Transverse colon (tissue), 4 donors: ENCODE data around the gene STK17A. TPM values are rescaled to one million over a fixed set of nuclear protein-coding genes. Genes with fewer than 3 reads are reported as not detected.

ENCODE experiments used
- DNase-seq: peaks from one replicate; pipeline ENCODE4 v3.0.0-alpha.2; 2019
- H3K27ac ChIP-seq, 4 donors: fragments of 200-600 bp; sonication (generic); 2 replicates each; pipeline ENCODE4 v1.5.1; 2016 to 2018; ENCODE audit warnings: inconsistent platforms in 4 of 4
- H3K27me3 ChIP-seq: fragments of 200-600 bp; sonication (generic); 2 replicates; pipeline ENCODE4 v1.5.1; 2017; ENCODE audit warnings: inconsistent platforms
- H3K36me3 ChIP-seq, 4 donors: fragments of 200-600 bp; sonication (generic); 2 replicates each; pipeline ENCODE4 v1.5.1; 2017 to 2019; ENCODE audit warnings: inconsistent platforms in 4 of 4
- H3K4me1 ChIP-seq, 4 donors: fragments of 200-600 bp; sonication (generic); 2 replicates each; pipeline ENCODE4 v1.5.1; 2017 to 2020; ENCODE audit warnings: inconsistent platforms in 4 of 4
- H3K4me3 ChIP-seq, 4 donors: fragments of 200-600 bp; sonication (generic); 1 replicate in 1 of 4; 2 replicates in 3 of 4; pipeline versions ENCODE4 v1.5.1 to v1.6.1; 2017 to 2019; ENCODE audit warnings: inconsistent platforms in 4 of 4
- H3K9me3 ChIP-seq, 2 donors: fragments of 200-600 bp; sonication (generic); 2 replicates each; pipeline ENCODE4 v1.5.1; 2017 to 2019; ENCODE audit warnings: inconsistent platforms in 2 of 2
- CTCF ChIP-seq, 5 experiments: fragments of 200-600 bp in 3 of 5; fragments of 450-650 bp in 2 of 5; sonication (generic) in 3 of 5; IDR thresholded peaks; 1 replicate in 2 of 5; 2 replicates in 3 of 5; pipeline ENCODE4 v1.5.1; 2016 to 2017; ENCODE audit warnings: antibody characterized with exemption in 5 of 5, inconsistent platforms in 3 of 5, mild to moderate bottlenecking in 2 of 5, moderate library complexity in 1 of 5
- EP300 ChIP-seq: sonication (generic); formaldehyde crosslinking; IDR thresholded peaks from one replicate; pipeline ENCODE4 v1.6.1; 2017; ENCODE audit warnings: antibody characterized with exemption, low read depth
- POLR2A ChIP-seq: fragments of 450-650 bp; IDR thresholded peaks from one replicate; pipeline ENCODE4 v1.6.1; 2016; ENCODE audit warnings: antibody characterized with exemption, mild to moderate bottlenecking, moderate library complexity
- POLR2AphosphoS5 ChIP-seq, 3 donors: sonication (generic); formaldehyde crosslinking; IDR thresholded peaks; one replicate each; pipeline ENCODE4 v1.6.1; 2016; ENCODE audit warnings: antibody characterized with exemption in 3 of 3
- WGBS, 2 donors: methylation state at CpG; one replicate each; pipeline ENCODE4 v1.1.5; 2018; ENCODE audit warnings: low coverage in 1 of 2; 5-methylcytosine and 5-hydroxymethylcytosine counted together
- in situ Hi-C, 4 donors: fragments of 200-750 bp; cut with MboI; loops; one replicate each; pipeline versions ENCODE4 v1.15.0 to v1.15.1; 2017; ENCODE audit warnings: low sequenced_read_pairs in 3 of 4, low pct_ligation_motif_present in 1 of 4, low pct_unique_long_range_greater_than_20kb in 1 of 4
- intact Hi-C: fragments of 100-400 bp; cut with DNase I; formaldehyde crosslinking; loops from one replicate; pipeline ENCODE4 v1.15.1; 2023; ENCODE audit warnings: low total_unique reads
- total RNA-seq, 4 donors: library from RNA; depleted of rRNA; stranded (reverse); fragments of >200 nt; gene quantifications; one replicate each; pipeline ENCODE4 v1.1.0, GENCODE V29; 2016

The STK17A gene
- total RNA-seq, result 10 to 100 TPM in 3 of 4 donors, 1 to 10 TPM in 1; 6.0 to 35.7 (median 26.4) TPM

DNA sequence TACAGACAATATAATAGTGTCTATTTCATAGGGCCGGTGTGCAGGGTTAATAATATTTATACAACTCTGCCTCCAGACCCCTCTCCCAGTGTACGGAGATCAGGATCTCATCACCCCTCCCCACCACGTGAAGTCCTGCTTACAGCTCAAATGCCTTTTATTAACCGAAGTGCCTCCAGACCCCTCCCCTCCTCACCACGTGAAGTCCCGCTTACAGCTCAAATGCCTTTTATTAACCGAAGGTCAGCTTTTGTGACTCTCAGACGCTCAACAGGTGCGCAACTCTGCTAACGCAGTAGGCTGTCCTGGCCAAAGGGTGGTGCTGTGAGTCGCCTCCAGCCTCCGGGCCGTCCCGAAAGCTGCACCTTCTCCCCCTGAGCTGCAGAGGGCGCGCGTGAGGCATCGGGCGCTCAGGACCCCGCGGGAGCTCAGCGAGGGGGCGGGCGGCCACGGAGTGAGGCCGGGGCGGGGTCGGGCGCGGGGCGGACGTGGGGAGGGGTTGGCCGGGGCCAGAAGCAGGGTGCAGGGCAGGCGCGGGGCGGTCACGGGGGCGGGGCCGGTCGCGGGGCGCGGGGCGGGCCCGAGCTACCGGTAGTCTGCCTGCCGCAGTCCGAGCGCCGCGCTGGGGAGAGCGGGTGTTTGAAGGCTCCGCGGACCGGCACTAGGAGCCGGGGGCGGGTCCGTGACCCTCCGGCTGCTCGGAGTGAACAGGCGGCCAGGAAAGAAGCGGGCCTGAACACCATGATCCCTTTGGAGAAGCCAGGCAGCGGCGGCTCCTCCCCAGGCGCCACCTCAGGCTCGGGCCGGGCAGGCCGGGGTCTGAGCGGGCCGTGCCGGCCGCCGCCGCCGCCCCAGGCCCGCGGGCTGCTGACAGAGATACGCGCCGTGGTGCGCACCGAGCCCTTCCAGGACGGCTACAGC lies at the start of gene STK17A:
TSS of gene STK17A (plus strand) at position 606 of the 921 bp plus-strand sequence. CDS start at position 742, 136 bp downstream.
- in situ Hi-C loops (loop anchor here (5.0 to 25.0 kb wide), 5 partner anchors 112 to 255 kb away; no protein-coding TSS in a partner anchor), intact Hi-C loops (loop anchor here (2.0 to 5.0 kb wide), 3 partner anchors 118 to 256 kb away; no protein-coding TSS in a partner anchor)
- Histone ChIP-seq H3K27ac (peak within 1 kb of the TSS; percentile 91 to 99 (median 94)), H3K9me3 (no peaks in the 10 kb centered on the region), H3K27me3 (peaks cover 10% of the 10 kb centered on the region), H3K4me1 (peaks cover 9 to 39% (median 29%) of the 10 kb centered on the region in 4 donors), H3K36me3 (no peaks in the 10 kb centered on the region), H3K4me3 (peak within 1 kb of the TSS; percentile 61 to 99 (median 74))
- DNase-seq, result peak; percentile 95
- WGBS, 2 donors, result 0 to 1% methylated on average over 4 to 21 of the region's 83 CpGs
- TF ChIP-seq POLR2AphosphoS5 (IDR thresholded peaks at IDR 0.05), result peak; percentile 90 to 96 (median 94)
- TF ChIP-seq CTCF (IDR thresholded peaks at IDR 0.05), result peak; percentile 99 to 100 (median 100)
- TF ChIP-seq EP300, result no peak
- TF ChIP-seq POLR2A, result peak; percentile 85

DNA sequence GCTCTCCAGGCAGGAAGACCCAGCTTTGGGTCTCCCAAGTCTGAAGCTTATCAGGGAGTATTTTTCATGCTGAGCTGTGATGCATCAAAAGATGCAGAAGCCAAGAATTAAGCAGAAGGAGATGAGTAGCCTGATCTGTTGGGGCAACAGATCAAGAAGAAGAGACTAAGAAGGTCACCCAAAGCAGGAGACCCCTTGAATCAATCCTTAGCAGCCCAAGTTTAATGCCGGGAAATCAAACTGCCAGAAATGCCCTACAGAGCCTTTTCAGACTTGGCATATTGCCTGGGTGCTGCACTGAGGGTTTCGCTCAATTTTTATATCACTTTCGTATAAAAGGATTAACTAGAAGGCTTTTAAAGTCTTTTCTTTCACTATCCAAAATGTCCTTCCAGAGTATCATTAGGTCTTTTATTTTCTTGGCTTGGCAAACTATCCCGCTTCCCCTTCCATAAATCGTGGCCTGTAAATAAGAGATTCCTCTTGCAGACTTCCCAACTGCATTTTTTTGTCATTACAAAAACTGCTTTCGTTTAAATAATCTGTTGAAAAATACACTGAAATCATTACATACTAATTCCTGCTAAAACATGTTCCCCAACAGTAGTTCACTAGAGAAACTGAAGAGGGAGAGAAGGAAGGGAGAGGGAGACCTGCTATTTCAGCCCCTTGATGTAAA lies 49.0 kb upstream of the STK17A start:
- no peaks in the 10 kb centered on the region for H3K9me3 ChIP-seq
- intact Hi-C loops, result no loop called here
- no peak for DNase-seq
- TF ChIP-seq POLR2A (no peak), EP300 (no peak)
- no peaks in the 10 kb centered on the region for H3K27me3 ChIP-seq
- H3K4me1 ChIP-seq, result no peaks in the 10 kb centered on the region
- 47 to 63% methylated on average over 4 to 6 of the region's 6 CpGs for WGBS, 2 donors
- peak overlapping the region in 2 of 4 donors; percentile 17 to 25 for H3K27ac ChIP-seq
- no peak overlapping the region for H3K4me3 ChIP-seq
- in situ Hi-C loops, result no loop called here
- no peaks in the 10 kb centered on the region for H3K36me3 ChIP-seq

DNA sequence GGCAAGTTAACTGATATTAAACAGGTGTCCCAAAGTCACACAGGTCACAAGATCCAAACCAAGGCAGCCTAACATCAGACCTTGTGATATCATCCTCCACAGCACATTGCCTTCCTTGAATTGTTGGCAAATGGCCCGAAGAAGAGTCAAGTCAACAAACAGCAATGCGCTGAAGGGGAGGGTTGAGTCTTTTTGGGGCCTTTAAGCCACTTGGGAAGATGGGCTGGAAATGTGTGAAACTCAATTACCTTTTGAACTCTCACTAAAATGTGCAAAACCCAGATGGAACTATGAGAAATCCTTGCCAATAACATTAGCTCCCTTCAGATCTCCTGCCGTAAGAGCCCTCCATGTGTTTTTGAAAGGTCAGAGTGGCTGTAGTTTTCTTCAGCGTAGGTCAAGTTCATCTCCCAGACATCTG lies 47.9 kb upstream of the STK17A start:
- WGBS, 2 donors, result 84% methylated on average over 4 of the region's 4 CpGs; no CpG with 5 or more reads in 1 of the 2 donors
- intact Hi-C loops (no loop called here), in situ Hi-C loops (no loop called here)
- no peaks in the 10 kb centered on the region for H3K4me1 ChIP-seq
- H3K36me3 ChIP-seq, result no peaks in the 10 kb centered on the region
- no peak overlapping the region for H3K27ac ChIP-seq
- DNase-seq, result no peak
- no peaks in the 10 kb centered on the region for H3K9me3 ChIP-seq
- TF ChIP-seq POLR2AphosphoS5 (IDR thresholded peaks at IDR 0.05) (no peak), CTCF (IDR thresholded peaks at IDR 0.05) (no peak), EP300 (no peak), POLR2A (no peak)
- H3K4me3 ChIP-seq, result no peak overlapping the region
- no peaks in the 10 kb centered on the region for H3K27me3 ChIP-seq

- WGBS, 2 donors, result 73 to 90% methylated on average over 4 to 6 of the region's 6 CpGs
- Histone ChIP-seq H3K27me3 (no peaks in the 10 kb centered on the region), H3K27ac (no peak overlapping the region), H3K4me1 (no peaks in the 10 kb centered on the region), H3K9me3 (no peaks in the 10 kb centered on the region), H3K36me3 (no peaks in the 10 kb centered on the region), H3K4me3 (no peak overlapping the region)
- no peak for DNase-seq
- intact Hi-C loops (no loop called here), in situ Hi-C loops (no loop called here)
- no peak for TF ChIP-seq POLR2AphosphoS5 (IDR thresholded peaks at IDR 0.05)
- TF ChIP-seq EP300, result no peak
- TF ChIP-seq POLR2A, result no peak
- no peak for TF ChIP-seq CTCF (IDR thresholded peaks at IDR 0.05)
Observed at GRCh38 chr7:43535810-43536585, 46.9 kb upstream of the STK17A start.
